SJSA1 (cell line): ENCODE data around the gene SPPL3. TPM values are rescaled to one million over a fixed set of nuclear protein-coding genes. Genes with fewer than 3 reads are reported as not detected.

ENCODE experiments used
- DNase-seq, 2 experiments: peaks; one replicate each; pipeline ENCODE4 v3.0.0-alpha.2; 2015 to 2020; ENCODE audit warnings: low spot score in 2 of 2, low read depth in 1 of 2
- H3K27ac ChIP-seq: fragments of 250-450 bp; sonication (Bioruptor Pico); 2 replicates; pipeline ENCODE4 v1.5.1; 2020; ENCODE audit warnings: mild to moderate bottlenecking, moderate library complexity
- H3K27me3 ChIP-seq: fragments of 250-450 bp; sonication (Bioruptor Pico); replicated peaks from 2 replicates; pipeline ENCODE4 v1.5.1; 2020; ENCODE audit warnings: mild to moderate bottlenecking, moderate library complexity
- H3K36me3 ChIP-seq: fragments of 250-450 bp; sonication (Bioruptor Pico); 2 replicates; pipeline ENCODE4 v1.5.1; 2020; ENCODE audit warnings: mild to moderate bottlenecking
- H3K4me1 ChIP-seq: fragments of 250-450 bp; sonication (Bioruptor Pico); replicated peaks from 2 replicates; pipeline ENCODE4 v1.6.1; 2021; ENCODE audit warnings: mild to moderate bottlenecking
- H3K4me3 ChIP-seq: fragments of 250-450 bp; sonication (Bioruptor Pico); 2 replicates; pipeline ENCODE4 v1.5.1; 2020; ENCODE audit warnings: mild to moderate bottlenecking
- H3K9me3 ChIP-seq: fragments of 250-450 bp; sonication (Bioruptor Pico); replicated peaks from 2 replicates; pipeline ENCODE4 v1.5.1; 2020; ENCODE audit warnings: mild to moderate bottlenecking
- total RNA-seq: library from RNA; depleted of rRNA; stranded (reverse); fragments of >200 nt; shearing (Covaris generic); gene quantifications from 2 replicates; pipeline ENCODE4 v1.2.3, GENCODE V29; 2014

SPPL3 gene
- total RNA-seq, 1 experiment from 2014 or later, result 3.8 TPM

DNA sequence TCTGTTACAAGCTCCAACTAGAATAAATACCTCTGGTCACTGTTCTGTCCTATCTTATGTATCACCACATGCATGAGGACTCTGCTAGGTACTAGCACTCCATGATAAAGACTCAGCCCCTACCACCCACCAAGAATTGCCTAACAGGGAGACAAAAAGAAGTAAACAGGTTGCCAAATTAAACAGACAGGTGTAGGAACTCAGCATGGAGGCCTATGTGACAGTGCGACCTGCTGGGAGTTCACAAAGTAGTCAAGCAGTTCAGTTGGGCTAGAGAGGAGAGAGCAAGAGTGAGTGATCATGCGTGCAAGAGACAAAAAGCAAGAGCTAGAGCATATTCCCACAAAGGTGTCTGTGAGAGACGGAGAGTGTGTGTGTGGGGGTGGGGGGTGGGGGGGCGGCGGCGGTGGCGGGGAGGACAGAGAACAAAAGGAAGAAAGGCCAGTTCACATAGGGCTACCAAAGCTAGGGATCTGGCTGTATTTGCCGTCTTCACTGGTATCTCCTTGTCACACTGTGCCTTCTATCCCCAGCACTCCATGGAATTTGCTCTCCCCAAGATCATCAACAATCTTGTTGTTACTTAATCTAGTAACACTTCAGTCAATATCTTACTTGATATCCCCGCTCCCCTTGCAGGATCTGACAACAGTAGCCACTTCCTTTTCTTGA lies 81.2 kb downstream of the SPPL3 start:
- no peak for DNase-seq
- Histone ChIP-seq H3K4me3 (no peak overlapping the region), H3K9me3 (no peaks in the 10 kb centered on the region), H3K36me3 (no peaks in the 10 kb centered on the region), H3K27ac (no peak overlapping the region), H3K27me3 (no peaks in the 10 kb centered on the region), H3K4me1 (no peaks in the 10 kb centered on the region)

DNA sequence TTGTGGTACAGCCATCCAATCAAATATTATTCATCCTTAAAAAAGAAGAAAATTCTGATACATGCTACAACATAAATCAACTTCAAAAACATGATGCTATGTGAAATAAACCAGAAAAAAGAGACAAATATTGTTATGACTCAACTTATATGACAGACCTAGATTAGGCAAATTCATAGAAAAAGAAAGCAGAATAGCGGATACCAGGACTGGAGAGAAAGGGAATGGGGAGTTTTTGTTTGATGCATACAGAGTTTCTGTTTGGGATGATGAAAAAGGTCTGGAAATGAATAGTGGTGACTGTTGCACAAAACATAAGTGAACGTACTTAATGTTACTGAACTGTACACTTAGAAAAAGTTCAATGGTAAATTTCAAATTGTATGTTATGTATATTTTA lies 82.3 kb downstream of the SPPL3 start:
- H3K27me3 ChIP-seq, result no peaks in the 10 kb centered on the region
- no peak overlapping the region for H3K4me3 ChIP-seq
- H3K36me3 ChIP-seq, result no peaks in the 10 kb centered on the region
- H3K4me1 ChIP-seq, result no peaks in the 10 kb centered on the region
- H3K27ac ChIP-seq, result no peak overlapping the region
- no peak for DNase-seq
- H3K9me3 ChIP-seq, result no peaks in the 10 kb centered on the region

DNA sequence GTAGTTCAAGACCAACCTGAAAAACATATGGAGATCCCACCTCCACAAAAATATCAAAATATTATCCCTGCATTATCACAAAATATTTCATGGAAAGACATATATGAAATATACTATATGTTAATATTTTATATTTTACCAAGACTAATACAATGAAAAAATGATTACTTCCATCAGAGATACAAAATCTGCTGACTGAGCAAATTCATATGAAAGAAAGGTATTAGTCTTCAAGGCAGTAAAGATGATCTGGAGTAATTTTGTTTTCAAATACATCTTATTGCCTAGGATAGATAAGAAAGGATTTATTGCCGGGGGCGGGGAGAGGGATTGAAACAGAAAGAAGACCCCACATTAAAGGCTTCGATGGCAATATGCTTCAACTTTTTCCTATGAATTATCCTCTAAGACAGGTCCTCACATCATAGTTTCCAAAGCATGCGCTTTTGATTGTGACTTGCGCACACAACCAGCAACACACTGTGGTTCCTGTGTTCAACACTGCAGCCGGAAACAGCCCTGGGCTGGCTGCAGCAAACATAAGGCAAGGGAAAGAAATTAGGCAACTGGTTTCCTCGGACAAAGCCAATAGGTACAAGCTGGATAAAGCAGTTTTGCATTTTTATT lies 83.2 kb downstream of the SPPL3 start:
- no peak for DNase-seq
- no peak overlapping the region for H3K4me3 ChIP-seq
- H3K9me3 ChIP-seq, result no peaks in the 10 kb centered on the region
- no peaks in the 10 kb centered on the region for H3K4me1 ChIP-seq
- H3K27me3 ChIP-seq, result no peaks in the 10 kb centered on the region
- no peaks in the 10 kb centered on the region for H3K36me3 ChIP-seq
- no peak overlapping the region for H3K27ac ChIP-seq

DNA sequence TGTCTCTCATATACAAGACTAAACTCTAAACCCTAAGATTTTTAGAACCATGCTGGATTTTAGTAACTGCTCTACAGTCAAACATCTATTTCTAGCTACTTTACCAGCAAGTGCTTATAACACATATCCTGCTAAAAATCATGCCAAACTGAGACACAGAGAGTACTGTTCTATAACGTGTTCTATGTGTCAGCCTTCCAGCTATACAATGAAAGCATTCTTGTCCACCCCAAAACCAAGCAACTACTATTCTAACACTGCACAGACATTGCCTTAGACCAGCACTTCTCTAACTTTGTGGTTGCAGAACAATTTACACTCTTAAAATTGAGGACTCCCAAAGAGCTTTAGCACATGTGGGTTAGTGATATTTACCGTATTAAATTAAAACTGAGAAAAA lies 85.7 kb downstream of the SPPL3 start:
- H3K9me3 ChIP-seq, result no peaks in the 10 kb centered on the region
- no peaks in the 10 kb centered on the region for H3K36me3 ChIP-seq
- no peak overlapping the region for H3K4me3 ChIP-seq
- H3K27me3 ChIP-seq, result no peaks in the 10 kb centered on the region
- no peak for DNase-seq
- no peak overlapping the region for H3K27ac ChIP-seq
- H3K4me1 ChIP-seq, result no peaks in the 10 kb centered on the region

DNA sequence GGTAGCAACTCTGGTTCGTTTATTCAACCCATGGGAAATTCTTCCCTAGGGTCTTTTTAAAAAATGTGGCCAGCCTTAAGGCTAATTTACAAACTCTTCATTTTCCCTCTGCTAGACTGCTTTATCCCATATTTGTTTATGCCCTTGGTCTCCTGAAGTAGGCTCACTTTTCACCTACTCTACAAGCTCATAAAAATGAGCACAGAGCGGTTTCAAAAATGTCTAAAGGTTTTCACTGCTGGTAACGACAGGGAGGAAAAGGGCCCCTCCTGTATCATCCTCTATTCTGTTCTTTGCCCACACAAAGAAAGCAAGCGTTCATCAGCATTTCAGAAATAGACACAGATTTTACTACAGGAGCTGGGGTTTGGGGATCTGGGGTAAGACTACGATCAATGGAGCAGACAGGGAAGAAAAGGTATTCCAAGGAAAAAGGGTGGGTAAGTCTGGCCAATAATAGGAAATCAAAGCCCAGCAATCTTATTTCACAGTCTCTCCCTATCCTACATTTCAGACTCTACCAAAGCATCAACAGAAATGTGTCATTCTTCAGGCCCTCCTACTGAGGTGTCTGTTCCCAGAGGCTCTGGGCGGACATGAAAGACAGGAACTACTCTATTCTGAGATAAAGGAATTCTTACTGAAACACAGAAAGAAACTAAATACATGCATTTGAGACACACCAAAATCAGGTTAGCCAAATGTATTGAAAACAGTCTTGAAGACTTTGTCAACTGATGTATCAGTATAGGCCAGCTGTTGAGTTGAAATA lies 86.4 kb downstream of the SPPL3 start:
- no peak for DNase-seq
- H3K9me3 ChIP-seq, result no peaks in the 10 kb centered on the region
- no peak overlapping the region for H3K4me3 ChIP-seq
- no peaks in the 10 kb centered on the region for H3K36me3 ChIP-seq
- no peaks in the 10 kb centered on the region for H3K27me3 ChIP-seq
- no peak overlapping the region for H3K27ac ChIP-seq
- H3K4me1 ChIP-seq, result no peaks in the 10 kb centered on the region

DNA sequence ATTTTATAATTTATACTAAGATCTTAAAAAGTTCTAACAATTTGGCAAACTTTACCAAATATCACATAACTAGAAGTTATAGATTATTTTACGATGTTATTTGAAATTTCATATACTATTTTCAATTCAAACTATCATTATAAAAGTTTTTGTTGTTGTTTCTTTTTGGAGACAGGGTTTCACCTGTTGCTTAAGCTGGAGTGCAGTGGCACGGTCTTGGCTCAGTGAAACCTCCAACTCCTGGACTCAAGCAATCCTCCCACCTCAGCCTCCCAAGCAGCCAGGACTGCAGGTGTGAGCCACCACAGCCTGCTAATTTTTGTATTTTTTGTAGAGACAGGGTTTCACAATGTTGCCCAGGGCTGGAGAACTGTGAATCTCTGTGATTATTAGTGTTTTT lies 87.8 kb downstream of the SPPL3 start:
- no peak for DNase-seq
- Histone ChIP-seq H3K9me3 (no peaks in the 10 kb centered on the region), H3K4me3 (no peak overlapping the region), H3K27me3 (no peaks in the 10 kb centered on the region), H3K36me3 (no peaks in the 10 kb centered on the region), H3K4me1 (no peaks in the 10 kb centered on the region), H3K27ac (no peak overlapping the region)

DNA sequence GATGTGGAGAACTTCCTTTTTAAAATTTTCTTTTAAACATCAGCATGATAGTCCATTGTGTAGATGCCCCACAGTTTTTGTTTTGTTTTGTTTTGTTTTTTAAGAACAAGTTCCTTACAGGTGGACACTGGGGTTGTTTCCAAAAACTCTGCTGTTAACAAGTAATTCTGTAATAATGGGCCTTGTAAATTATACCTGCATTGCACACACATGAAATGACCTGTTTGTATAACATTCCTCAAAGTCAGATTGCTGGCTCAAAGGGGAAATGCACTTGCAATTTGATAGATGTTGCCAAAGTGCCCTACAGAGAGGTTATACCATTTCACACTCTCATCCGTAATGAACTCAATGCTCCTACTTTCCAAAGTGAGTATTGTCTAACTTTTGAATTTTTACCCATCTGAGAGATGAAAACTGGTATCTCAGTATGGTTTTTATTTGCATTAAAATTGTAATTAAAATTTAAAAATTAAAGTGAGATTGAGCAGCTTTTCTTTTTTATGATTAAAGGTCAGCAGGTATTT lies 89.2 kb downstream of the SPPL3 start:
- H3K9me3 ChIP-seq, result no peaks in the 10 kb centered on the region
- DNase-seq, result no peak
- no peak overlapping the region for H3K27ac ChIP-seq

DNA sequence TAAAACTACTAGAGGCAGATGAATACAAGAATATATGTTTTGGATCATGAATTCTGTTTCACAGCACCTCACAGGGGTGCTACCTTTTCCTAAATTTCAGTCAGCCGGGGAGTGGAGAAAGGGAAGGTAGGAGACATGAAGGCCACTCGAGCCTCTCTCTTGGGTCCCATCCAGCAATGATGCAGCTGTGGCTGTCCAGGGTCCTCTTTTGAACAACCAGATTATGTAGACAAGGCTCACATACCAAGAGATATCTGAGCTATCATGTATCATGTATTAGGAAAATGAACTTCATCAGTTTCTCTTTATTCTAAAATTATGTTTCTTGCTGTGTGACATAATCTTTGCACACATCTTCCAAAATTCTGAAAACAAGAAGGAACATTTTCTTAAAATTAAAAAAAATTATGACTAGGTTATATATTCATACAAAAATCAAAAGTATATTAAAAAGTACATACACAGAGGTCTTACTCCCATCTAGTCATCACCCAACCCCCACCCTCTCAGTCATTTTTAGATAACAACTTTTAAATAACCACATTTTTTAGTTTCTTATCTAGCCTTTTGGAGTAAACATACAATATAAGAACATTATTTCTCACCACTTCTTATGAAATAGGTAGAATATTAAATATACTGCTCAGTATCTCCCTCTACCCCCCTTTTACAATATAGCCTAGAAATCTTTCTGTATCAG lies 89.8 kb downstream of the SPPL3 start:
- Histone ChIP-seq H3K36me3 (no peaks in the 10 kb centered on the region), H3K27ac (no peak overlapping the region), H3K9me3 (no peaks in the 10 kb centered on the region), H3K4me3 (no peak overlapping the region), H3K27me3 (no peaks in the 10 kb centered on the region), H3K4me1 (no peaks in the 10 kb centered on the region)
- DNase-seq, result no peak

More for the DNA sequence above, 89.2 kb downstream of the SPPL3 start:
- H3K4me1 ChIP-seq, result no peaks in the 10 kb centered on the region
- no peak overlapping the region for H3K4me3 ChIP-seq
- no peaks in the 10 kb centered on the region for H3K27me3 ChIP-seq
- no peaks in the 10 kb centered on the region for H3K36me3 ChIP-seq

DNA sequence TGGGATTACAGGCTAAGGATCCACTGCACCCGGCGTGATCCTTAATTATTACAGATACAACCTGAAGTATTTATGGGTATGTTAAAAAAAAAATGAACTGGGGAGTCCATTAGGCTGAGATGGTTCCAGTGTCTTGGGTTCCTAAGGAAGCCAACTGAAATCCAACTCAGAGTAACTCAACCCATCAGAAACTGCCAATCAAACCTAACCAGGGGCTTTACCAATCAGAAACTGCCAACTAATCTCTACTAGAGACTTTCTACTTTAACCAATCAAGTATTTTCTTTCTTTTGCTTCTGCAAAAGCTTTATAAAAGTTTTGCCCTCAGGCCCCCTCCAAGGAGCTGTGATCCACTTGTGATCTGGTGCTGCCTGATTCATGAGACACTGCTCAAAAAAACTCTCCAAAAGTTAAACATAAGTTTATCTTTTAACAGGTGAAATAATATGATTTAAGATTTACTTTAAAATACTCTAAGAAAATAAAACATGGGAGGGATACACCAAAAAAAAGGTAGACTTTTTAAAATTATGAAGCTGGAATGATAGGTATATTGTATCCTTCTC lies 90.5 kb downstream of the SPPL3 start:
- H3K4me3 ChIP-seq, result no peak overlapping the region
- H3K9me3 ChIP-seq, result no peaks in the 10 kb centered on the region
- DNase-seq, result no peak
- H3K27me3 ChIP-seq, result no peaks in the 10 kb centered on the region
- no peaks in the 10 kb centered on the region for H3K4me1 ChIP-seq
- H3K27ac ChIP-seq, result no peak overlapping the region
- no peaks in the 10 kb centered on the region for H3K36me3 ChIP-seq

DNA sequence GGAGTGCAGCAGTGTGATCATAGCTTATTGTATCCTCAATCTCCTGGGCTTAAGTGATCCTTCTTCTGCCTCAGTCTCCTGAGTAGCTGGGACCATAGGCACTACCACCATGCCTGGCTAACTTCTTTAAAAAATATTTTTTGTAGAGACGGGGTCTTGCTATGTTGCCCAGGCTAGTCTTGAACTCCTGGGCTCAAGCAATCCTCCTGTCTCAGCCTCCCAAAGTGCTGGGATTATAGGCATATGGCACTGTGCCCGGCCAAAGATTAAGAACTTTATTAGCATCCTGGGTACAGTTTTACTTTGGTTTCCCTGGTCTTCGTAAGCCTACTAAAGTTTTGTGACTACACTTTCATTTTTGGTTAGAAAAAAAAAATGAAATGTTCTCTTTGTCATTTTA lies 94.1 kb downstream of the SPPL3 start:
- DNase-seq, result no peak
- no peaks in the 10 kb centered on the region for H3K9me3 ChIP-seq
- H3K27me3 ChIP-seq, result no peaks in the 10 kb centered on the region
- no peaks in the 10 kb centered on the region for H3K36me3 ChIP-seq
- no peaks in the 10 kb centered on the region for H3K4me1 ChIP-seq
- H3K27ac ChIP-seq, result no peak overlapping the region
- H3K4me3 ChIP-seq, result no peak overlapping the region

DNA sequence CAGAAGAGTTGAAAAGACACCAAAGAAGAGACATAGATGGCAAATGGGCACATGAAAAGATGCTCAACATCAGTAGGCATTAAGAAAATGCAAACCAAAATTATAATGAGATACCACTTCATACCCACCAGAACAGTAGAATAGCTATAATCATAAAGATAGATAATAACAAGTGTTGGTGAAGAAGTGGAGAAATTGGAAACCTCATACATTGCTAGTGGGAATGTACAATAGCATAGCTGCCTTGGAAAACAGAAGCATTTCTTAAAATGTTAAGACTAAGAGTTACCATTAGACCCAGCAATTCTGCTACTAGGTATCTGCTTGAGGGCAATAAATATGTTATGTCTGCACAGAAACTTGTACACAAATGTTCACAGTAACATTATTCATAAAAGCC lies 99.7 kb downstream of the SPPL3 start:
- H3K9me3 ChIP-seq, result no peaks in the 10 kb centered on the region
- no peak for DNase-seq
- H3K27ac ChIP-seq, result no peak overlapping the region
- no peaks in the 10 kb centered on the region for H3K27me3 ChIP-seq
- H3K4me1 ChIP-seq, result no peaks in the 10 kb centered on the region
- no peaks in the 10 kb centered on the region for H3K36me3 ChIP-seq
- H3K4me3 ChIP-seq, result no peak overlapping the region

DNA sequence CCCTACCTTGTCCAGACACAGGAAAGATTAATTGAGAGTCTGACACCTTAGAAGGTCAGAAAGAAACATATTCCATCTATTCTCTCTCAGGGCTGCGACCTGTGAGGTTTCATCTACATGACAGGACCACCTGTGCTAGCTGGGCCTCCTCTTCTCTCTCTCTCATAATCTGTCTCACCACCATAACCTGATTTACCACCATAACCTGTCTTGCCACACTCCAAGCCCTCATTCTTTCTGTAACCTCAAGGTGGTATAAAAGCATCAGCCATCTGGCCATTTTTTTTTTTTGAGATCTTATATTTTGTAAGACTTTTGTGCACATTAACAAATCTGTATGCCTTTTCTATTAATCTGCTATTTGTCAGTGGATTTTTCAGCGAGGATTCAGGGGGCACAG lies 103.0 kb downstream of the SPPL3 start:
- Histone ChIP-seq H3K4me3 (no peak overlapping the region), H3K27ac (no peak overlapping the region), H3K9me3 (no peaks in the 10 kb centered on the region), H3K27me3 (no peaks in the 10 kb centered on the region), H3K36me3 (no peaks in the 10 kb centered on the region), H3K4me1 (no peaks in the 10 kb centered on the region)
- no peak for DNase-seq

DNA sequence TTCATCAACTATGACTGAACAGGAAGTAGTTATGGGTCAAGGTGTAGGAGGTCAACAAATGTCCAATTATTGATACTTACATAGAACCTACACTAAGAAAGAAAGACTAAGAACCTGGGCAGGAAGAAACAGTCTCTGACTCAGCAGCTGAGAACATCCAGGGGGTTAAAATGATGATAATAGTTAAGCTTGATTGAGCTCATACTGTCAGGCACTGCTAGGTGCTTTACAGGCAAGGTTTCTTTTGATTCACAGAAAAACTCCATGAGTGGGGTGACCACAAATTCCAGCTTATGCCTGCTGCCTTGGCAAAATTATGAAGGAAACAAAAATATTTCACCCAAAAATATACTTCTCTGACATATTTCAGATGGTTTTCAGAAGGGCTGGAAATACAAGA lies 103.5 kb downstream of the SPPL3 start:
- DNase-seq, result no peak
- Histone ChIP-seq H3K27ac (no peak overlapping the region), H3K36me3 (no peaks in the 10 kb centered on the region), H3K27me3 (no peaks in the 10 kb centered on the region), H3K4me1 (no peaks in the 10 kb centered on the region), H3K9me3 (no peaks in the 10 kb centered on the region), H3K4me3 (no peak overlapping the region)
